ENCODE data around the gene PRPF31. TPM values are rescaled to one million over a fixed set of nuclear protein-coding genes. Genes with fewer than 3 reads are reported as not detected.
A peak's percentile ranks its signal among the peaks of the same experiment; 100 is the strongest.

The PRPF31 gene
- total and polyA plus RNA-seq, 2 of the 4 experiments (the other 2 are of a cell fraction) = 65.4 to 66.1 TPM

- Histone ChIP-seq H3K4ac (ENCODE audit: low read depth, low read length) (no peak overlapping the region), H4K8ac (ENCODE audit: low read depth in 2 of 2, low read length in 2 of 2) (no peak overlapping the region), H3K79me1 (ENCODE audit: low read depth in 1 of 2, low read length in 2 of 2) (peaks cover 2 to 36% of the 10 kb centered on the region in 2 experiments; a peak in 3 of 4 replicates), H2BK120ac (ENCODE audit: low read depth, low read length) (no peak overlapping the region), H2BK5ac (ENCODE audit: low read depth, low read length, poor library complexity, severe bottlenecking) (no peak overlapping the region), H4K20me1 (ENCODE audit: insufficient read depth, low read length) (peaks cover 4% of the 10 kb centered on the region; the same call in 1 of the 2 replicates), H2AFZ (replicated peaks; ENCODE audit: low read length, poor library complexity) (no peak overlapping the region), H3K27me3 (ENCODE audit: control insufficient read depth, insufficient read depth, low read length) (no peaks in the 10 kb centered on the region), H3K9me3 (ENCODE audit: control insufficient read depth, insufficient read depth, low read length) (no peaks in the 10 kb centered on the region), H3K18ac (ENCODE audit: low read depth, low read length) (no peak overlapping the region), H3K9me1 (ENCODE audit: insufficient read depth, low read length) (no peaks in the 10 kb centered on the region), H3K36me3 (ENCODE audit: control insufficient read depth, insufficient read depth, low read length) (peaks cover 50% of the 10 kb centered on the region), H3K56ac (ENCODE audit: extremely low read depth, insufficient read depth, low read length) (no peak overlapping the region), H3K4me2 (ENCODE audit: low read depth, low read length) (no peak overlapping the region), H2BK15ac (ENCODE audit: low read depth, low read length) (no peak overlapping the region), H2AK9ac (replicated peaks; ENCODE audit: low read depth, low read length, poor library complexity) (no peak overlapping the region), H3K4me1 (ENCODE audit: control insufficient read depth, insufficient read depth, low read length) (no peaks in the 10 kb centered on the region), H2AK5ac (ENCODE audit: low read depth, low read length) (no peak overlapping the region), H3K4me3 (ENCODE audit: insufficient read depth, low read depth, low read length) (no peak overlapping the region), H4K91ac (ENCODE audit: insufficient read depth, low read depth, low read length) (no peak overlapping the region), H3K14ac (replicated peaks; ENCODE audit: low read depth, low read length) (no peak overlapping the region), H2BK20ac (ENCODE audit: low read depth, low read length) (no peak overlapping the region), H3K23ac (ENCODE audit: low read depth, low read length) (no peak overlapping the region), H3K27ac (ENCODE audit: insufficient read depth, low read length) (no peak overlapping the region), H4K5ac (ENCODE audit: low read depth, low read length) (no peak overlapping the region), H3K9ac (ENCODE audit: low read depth, low read length) (no peak overlapping the region)
- ChIA-PET POLR2A (ENCODE audit: unreplicated experiment) (no interaction called here), CTCF (no interaction called here)
- BruUV-seq (replicated peaks) = no TSS peak
- TF ChIP-seq CHD1 (IDR thresholded peaks at IDR 0.05; ENCODE audit: low read depth, low read length) (no peak), MXI1 (IDR thresholded peaks at IDR 0.05; ENCODE audit: borderline replicate concordance, low read depth, low read length) (no peak), BHLHE40 (IDR thresholded peaks at IDR 0.05; ENCODE audit: low read depth, low read length) (no peak), SMC3 (IDR thresholded peaks at IDR 0.05; ENCODE audit: low read depth, low read length) (no peak), MAFK (IDR thresholded peaks at IDR 0.05; ENCODE audit: low read depth, low read length) (peak; percentile 26; the same call in 1 of the 2 replicates), RFX5 (IDR thresholded peaks at IDR 0.05; ENCODE audit: low read depth, low read length) (no peak), RCOR1 (IDR thresholded peaks at IDR 0.05; ENCODE audit: insufficient replicate concordance, low read length) (no peak)
- TF ChIP-seq, protein P1, sequence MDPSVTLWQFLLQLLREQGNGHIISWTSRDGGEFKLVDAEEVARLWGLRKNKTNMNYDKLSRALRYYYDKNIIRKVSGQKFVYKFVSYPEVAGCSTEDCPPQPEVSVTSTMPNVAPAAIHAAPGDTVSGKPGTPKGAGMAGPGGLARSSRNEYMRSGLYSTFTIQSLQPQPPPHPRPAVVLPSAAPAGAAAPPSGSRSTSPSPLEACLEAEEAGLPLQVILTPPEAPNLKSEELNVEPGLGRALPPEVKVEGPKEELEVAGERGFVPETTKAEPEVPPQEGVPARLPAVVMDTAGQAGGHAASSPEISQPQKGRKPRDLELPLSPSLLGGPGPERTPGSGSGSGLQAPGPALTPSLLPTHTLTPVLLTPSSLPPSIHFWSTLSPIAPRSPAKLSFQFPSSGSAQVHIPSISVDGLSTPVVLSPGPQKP (IDR thresholded peaks at IDR 0.05; ENCODE audit: borderline replicate concordance, low read depth, low read length) = no peak
- intact Hi-C loops (cut with micrococcal nuclease) (loop anchor here (10.0 kb wide), 1 partner anchor 244 kb away; the partner anchor contains the start of gene MYADM), in situ Hi-C loops (cut with MboI; ENCODE audit: low sequenced_read_pairs) (loop anchor here (25.0 kb wide), 1 partner anchor 354 kb away; the partner anchor contains the start of genes CDC42EP5 and LENG9), dilution Hi-C loops (cut with HindIII; ENCODE audit: low sequenced_read_pairs, unreplicated experiment) (no loop called here)
- 100% methylated on average over 2 of the region's 7 CpGs; no CpG with 5 or more reads in 1 of the 2 experiments for WGBS, 2 experiments (ENCODE audit: extremely low coverage in 2 of 2, insufficient read length in 1 of 2)
- DNase-seq (no peak), ATAC-seq (ENCODE audit: low read depth) (no peak)
These were observed 7.1 kb upstream of the PRPF31 start for GRCh38 chr19:54108496-54108895.
